GM12878 (cell line): ENCODE data around the gene TNFSF15. TPM values are rescaled to one million over a fixed set of nuclear protein-coding genes. Genes with fewer than 3 reads are reported as not detected.

Source experiments
- ATAC-seq: fragments of 200-7000 bp; cut with Tn5 transposase; 3 replicates; pipeline ENCODE4 v1.9.1; 2020; ENCODE audit warnings: mild to moderate bottlenecking, moderate library complexity
- BruUV-seq: library from RNA; stranded (reverse); fragments of 400-500 nt; replicated peaks from 2 replicates; lab custom pipeline; 2021; lab: Mats Ljungman, UMichigan
- CTCF ChIA-PET: fragments of 300-600 bp; sonication (Branson Sonifier 250); formaldehyde crosslinking; extraction: SDS; loops from one replicate; lab custom pipeline; 2021; ENCODE audit warnings: inconsistent platforms; lab: Yijun Ruan, JAX
- POLR2A ChIA-PET: fragments of 350-600 bp; formaldehyde crosslinking; extraction: SDS; loops from one replicate; lab custom pipeline; 2021; ENCODE audit warnings: inconsistent platforms; lab: Charles Lee
- RAD21 ChIA-PET: fragments of 300-600 bp; sonication (Branson Sonifier 250); formaldehyde crosslinking; loops from one replicate; lab custom pipeline; 2023; ENCODE audit warnings: antibody characterized with exemption; ENCODE audit not compliant: unreplicated experiment; lab: Charles Lee
- SMC1A ChIA-PET: fragments of 300-600 bp; sonication (Branson Sonifier 250); formaldehyde crosslinking; loops from one replicate; lab custom pipeline; 2023; ENCODE audit not compliant: unreplicated experiment, uncharacterized antibody; lab: Charles Lee
- DNase-seq: peaks from one replicate; pipeline ENCODE4 v3.0.0-alpha.2; 2011; ENCODE audit warnings: low read depth, low spot score
- FAIRE-seq: peaks from 3 replicates; lab custom pipeline; 2011; peaks lifted over from hg19 to GRCh38; lab: Jason Lieb, UNC
- H2AFZ ChIP-seq: 2 replicates; pipeline ENCODE4 v1.6.0; 2011; ENCODE audit warnings: low read depth, low read length, control low read depth; ENCODE audit not compliant: control insufficient read depth
- H3K27ac ChIP-seq: 2 replicates; pipeline ENCODE4 v1.5.1; 2011; ENCODE audit warnings: control low read depth; ENCODE audit not compliant: control insufficient read depth, insufficient read depth
- H3K27me3 ChIP-seq, 2 experiments: replicated peaks in 1 of 2; 2 replicates each; pipeline versions ENCODE4 v1.6.0 to v1.6.1; 2011; ENCODE audit warnings: low read length in 1 of 2; ENCODE audit not compliant: control insufficient read depth in 2 of 2, insufficient read depth in 2 of 2
- H3K36me3 ChIP-seq, 2 experiments: 2 replicates each; pipeline ENCODE4 v1.5.1; 2011; ENCODE audit warnings: low read length in 1 of 2; ENCODE audit not compliant: control insufficient read depth in 2 of 2, insufficient read depth in 2 of 2
- H3K4me1 ChIP-seq: 2 replicates; pipeline ENCODE4 v1.6.1; 2011; ENCODE audit warnings: mild to moderate bottlenecking, low read length, moderate library complexity, mixed read lengths; ENCODE audit not compliant: control insufficient read depth, insufficient read depth
- H3K4me2 ChIP-seq: 2 replicates; pipeline ENCODE4 v1.6.0; 2011; ENCODE audit warnings: control low read depth; ENCODE audit not compliant: control insufficient read depth, insufficient read depth
- H3K4me3 ChIP-seq: fragments of 200-600 bp; sonication (generic); 2 replicates; pipeline ENCODE4 v1.5.1; 2016
- H3K79me2 ChIP-seq: 2 replicates; pipeline ENCODE4 v1.6.0; 2011; ENCODE audit warnings: low read length; ENCODE audit not compliant: control insufficient read depth, insufficient read depth
- H3K9ac ChIP-seq: 2 replicates; pipeline ENCODE4 v1.8.0; 2011; ENCODE audit warnings: low read length, control low read depth, mixed read lengths; ENCODE audit not compliant: control insufficient read depth, insufficient read depth
- H3K9me3 ChIP-seq: replicated peaks from 3 replicates; pipeline ENCODE4 v1.5.1; 2011; ENCODE audit warnings: mild to moderate bottlenecking, low read length; ENCODE audit not compliant: control insufficient read depth, insufficient read depth
- H4K20me1 ChIP-seq: 2 replicates; pipeline ENCODE4 v1.6.0; 2011; ENCODE audit not compliant: control insufficient read depth, insufficient read depth
- CBFB ChIP-seq: IDR thresholded peaks from 2 replicates; pipeline ENCODE4 v1.6.1; 2016; ENCODE audit warnings: antibody characterized with exemption, low read depth
- CEBPB ChIP-seq, 2 experiments: fragments of 150-350 bp in 1 of 2; IDR thresholded peaks; 2 replicates each; pipeline ENCODE4 v1.6.1; 2012 to 2014; ENCODE audit warnings: low read depth in 2 of 2, low read length in 2 of 2, borderline replicate concordance in 1 of 2, inconsistent platforms in 1 of 2
- CHD2 ChIP-seq: IDR thresholded peaks from 2 replicates; pipeline ENCODE4 v1.6.1; 2011; ENCODE audit warnings: low read depth, low read length, improper control_type of control experiment, borderline replicate concordance
- EP300 ChIP-seq, 2 experiments: fragments of 150-350 bp in 1 of 2; IDR thresholded peaks; 2 replicates each; pipeline ENCODE4 v1.6.1; 2011 to 2012; ENCODE audit warnings: low read depth in 2 of 2, low read length in 2 of 2, borderline replicate concordance in 1 of 2, improper control_type of control experiment in 1 of 2, inconsistent platforms in 1 of 2; ENCODE audit not compliant: control insufficient read depth in 1 of 2
- FOS ChIP-seq: IDR thresholded peaks from 3 replicates; pipeline ENCODE4 v1.6.1; 2011; ENCODE audit warnings: borderline replicate concordance; ENCODE audit not compliant: insufficient read length; ENCODE audit errors: extremely low read depth
- GABPA ChIP-seq: IDR thresholded peaks from 2 replicates; pipeline ENCODE4 v1.6.1; 2014; ENCODE audit warnings: antibody characterized with exemption, low read depth, mild to moderate bottlenecking, inconsistent platforms
- IRF4 ChIP-seq: IDR thresholded peaks from 2 replicates; pipeline ENCODE4 v1.6.1; 2011; ENCODE audit warnings: low read depth, low read length
- JUNB ChIP-seq: IDR thresholded peaks from 2 replicates; pipeline ENCODE4 v1.6.1; 2016; ENCODE audit warnings: antibody characterized with exemption, mild to moderate bottlenecking
- LARP7 ChIP-seq: fragments of 450-650 bp; IDR thresholded peaks from 2 replicates; pipeline ENCODE4 v1.6.1; 2017; ENCODE audit warnings: mild to moderate bottlenecking
- MTA2 ChIP-seq: fragments of 450-650 bp; IDR thresholded peaks from 2 replicates; pipeline ENCODE4 v1.6.1; 2016; ENCODE audit warnings: low read depth, mild to moderate bottlenecking, moderate library complexity
- NR2F1 ChIP-seq: fragments of 450-650 bp; conservative IDR thresholded peaks from 2 replicates; pipeline ENCODE4 v1.6.1; 2017; ENCODE audit warnings: mild to moderate bottlenecking
- NRF1 ChIP-seq: conservative IDR thresholded peaks from 2 replicates; pipeline ENCODE4 v1.6.1; 2011; ENCODE audit warnings: mild to moderate bottlenecking, low read depth, low read length, improper control_type of control experiment
- PAX5 ChIP-seq: IDR thresholded peaks from 2 replicates; pipeline ENCODE4 v1.6.1; 2011; ENCODE audit warnings: low read depth, low read length, borderline replicate concordance
- RB1 ChIP-seq: fragments of 450-650 bp; formaldehyde crosslinking; IDR thresholded peaks from 2 replicates; pipeline ENCODE4 v1.6.1; 2017; ENCODE audit warnings: mild to moderate bottlenecking, borderline replicate concordance
- RBBP5 ChIP-seq: fragments of 200-600 bp; sonication (generic); conservative IDR thresholded peaks from 2 replicates; pipeline ENCODE4 v1.6.1; 2016
- STAT1 ChIP-seq: fragments of 450-650 bp; conservative IDR thresholded peaks from 2 replicates; pipeline ENCODE4 v1.6.1; 2014; ENCODE audit warnings: antibody characterized with exemption, mild to moderate bottlenecking
- TCF3 ChIP-seq: IDR thresholded peaks from 2 replicates; pipeline ENCODE4 v1.6.1; 2012; ENCODE audit warnings: low read depth, mild to moderate bottlenecking, low read length, borderline replicate concordance; ENCODE audit not compliant: insufficient read depth
- YBX1 ChIP-seq: fragments of 450-650 bp; IDR thresholded peaks from 2 replicates; pipeline ENCODE4 v1.6.1; 2016; ENCODE audit warnings: antibody characterized with exemption
- ZNF384 ChIP-seq: IDR thresholded peaks from 2 replicates; pipeline ENCODE4 v1.6.1; 2012; ENCODE audit warnings: low read depth, mild to moderate bottlenecking, low read length, improper control_type of control experiment, borderline replicate concordance
- ZNF622 ChIP-seq: fragments of 450-650 bp; IDR thresholded peaks from 2 replicates; pipeline ENCODE4 v1.6.1; 2017; ENCODE audit warnings: mild to moderate bottlenecking, inconsistent platforms
- ZSCAN29 ChIP-seq: fragments of 450-650 bp; IDR thresholded peaks from 2 replicates; pipeline ENCODE4 v1.6.1; 2017; ENCODE audit warnings: mild to moderate bottlenecking, moderate library complexity
- ZZZ3 ChIP-seq: IDR thresholded peaks from 2 replicates; pipeline ENCODE4 v1.6.1; 2011; ENCODE audit warnings: low read depth; ENCODE audit not compliant: control insufficient read depth, insufficient read length
- in situ Hi-C: fragments of 300-500 bp; cut with MboI; formaldehyde crosslinking; loops from 9 replicates; pipeline ENCODE4 v1.14.3; 2018; ENCODE audit warnings: mixed read lengths
- intact Hi-C: fragments of 100-400 bp; cut with micrococcal nuclease; formaldehyde crosslinking; loops from one replicate; pipeline ENCODE4 v1.14.2; 2022; ENCODE audit not compliant: unreplicated experiment
- polyA plus RNA-seq, 11 experiments: library from polyadenylated mRNA; depleted of rRNA in 4 of 11; unstranded in 6 of 11; stranded (reverse) in 5 of 11; fragments of >200 nt; fragmentation: Nextera tagmentation in 4 of 11; fragmentation: Illumina TruSeq in 1 of 11; extraction: Ambion mirVana in 4 of 11; extraction: Trizol in 1 of 11; gene quantifications; 1 replicate in 1 of 11; 2 replicates in 10 of 11; pipeline versions ENCODE4 v1.2.1 to v1.2.3, GENCODE V29; 2011 to 2016; ENCODE audit warnings: inconsistent platforms in 2 of 11, missing spikeins in 2 of 11, low read depth in 1 of 11
- total RNA-seq, 4 experiments: library from RNA; depleted of rRNA in 3 of 4; stranded (reverse); fragments of >200 nt in 3 of 4; fragmentation: Illumina TruSeq in 1 of 4; extraction: Trizol in 1 of 4; gene quantifications; 2 replicates each; pipeline versions ENCODE4 v1.2.1 to v1.2.3, GENCODE V29; 2013 to 2021
- TF ChIP-seq, protein P1 (sequence below): IDR thresholded peaks from 2 replicates; pipeline ENCODE4 v1.6.1; 2011; ENCODE audit warnings: low read depth, low read length, improper control_type of control experiment, borderline replicate concordance
- TF ChIP-seq, protein P2 (sequence below): fragments of 450-650 bp; formaldehyde crosslinking; IDR thresholded peaks from 2 replicates; pipeline ENCODE4 v1.5.0; 2022; ENCODE audit warnings: mild to moderate bottlenecking, missing genetic modification characterization

Gene TNFSF15
- total and polyA plus RNA-seq, 10 of the 15 experiments (the other 5 are each of a cell fraction or from before 2014, with no cell fraction given), result 0.03 TPM; not detected in 9

DNA sequence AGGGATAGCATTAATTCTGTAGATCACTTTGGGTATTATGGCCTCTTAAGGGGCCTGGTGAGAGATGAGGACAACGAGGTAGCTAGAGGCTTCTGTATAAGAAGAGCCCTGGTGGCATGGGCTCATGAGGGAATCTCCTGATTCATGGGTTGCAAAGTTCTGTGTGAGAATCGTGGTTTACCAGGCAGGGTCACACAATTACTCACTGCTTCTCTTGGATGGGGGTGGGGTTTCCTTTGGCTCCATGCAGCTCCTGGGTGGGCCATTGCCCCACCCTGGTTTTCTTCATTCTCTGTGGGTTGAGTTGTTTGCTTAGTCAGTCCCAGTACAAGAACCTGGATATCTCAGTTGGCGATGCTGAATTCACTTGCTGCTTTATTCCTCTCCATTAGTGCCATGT, 30.9 kb upstream of the TNFSF15 start (continued):
- TF ChIP-seq IRF4 (no peak), CEBPB (IDR thresholded peaks at IDR 0.05; ENCODE audit: borderline replicate concordance in 1 of 2, low read depth in 2 of 2, low read length in 2 of 2) (no peak), CHD2 (no peak), ZZZ3 (no peak), STAT1 (no peak), RBBP5 (no peak), GABPA (no peak), ZNF622 (no peak)
- TF ChIP-seq, protein P1, sequence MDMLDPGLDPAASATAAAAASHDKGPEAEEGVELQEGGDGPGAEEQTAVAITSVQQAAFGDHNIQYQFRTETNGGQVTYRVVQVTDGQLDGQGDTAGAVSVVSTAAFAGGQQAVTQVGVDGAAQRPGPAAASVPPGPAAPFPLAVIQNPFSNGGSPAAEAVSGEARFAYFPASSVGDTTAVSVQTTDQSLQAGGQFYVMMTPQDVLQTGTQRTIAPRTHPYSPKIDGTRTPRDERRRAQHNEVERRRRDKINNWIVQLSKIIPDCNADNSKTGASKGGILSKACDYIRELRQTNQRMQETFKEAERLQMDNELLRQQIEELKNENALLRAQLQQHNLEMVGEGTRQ, result no peak
- TF ChIP-seq, protein P2, sequence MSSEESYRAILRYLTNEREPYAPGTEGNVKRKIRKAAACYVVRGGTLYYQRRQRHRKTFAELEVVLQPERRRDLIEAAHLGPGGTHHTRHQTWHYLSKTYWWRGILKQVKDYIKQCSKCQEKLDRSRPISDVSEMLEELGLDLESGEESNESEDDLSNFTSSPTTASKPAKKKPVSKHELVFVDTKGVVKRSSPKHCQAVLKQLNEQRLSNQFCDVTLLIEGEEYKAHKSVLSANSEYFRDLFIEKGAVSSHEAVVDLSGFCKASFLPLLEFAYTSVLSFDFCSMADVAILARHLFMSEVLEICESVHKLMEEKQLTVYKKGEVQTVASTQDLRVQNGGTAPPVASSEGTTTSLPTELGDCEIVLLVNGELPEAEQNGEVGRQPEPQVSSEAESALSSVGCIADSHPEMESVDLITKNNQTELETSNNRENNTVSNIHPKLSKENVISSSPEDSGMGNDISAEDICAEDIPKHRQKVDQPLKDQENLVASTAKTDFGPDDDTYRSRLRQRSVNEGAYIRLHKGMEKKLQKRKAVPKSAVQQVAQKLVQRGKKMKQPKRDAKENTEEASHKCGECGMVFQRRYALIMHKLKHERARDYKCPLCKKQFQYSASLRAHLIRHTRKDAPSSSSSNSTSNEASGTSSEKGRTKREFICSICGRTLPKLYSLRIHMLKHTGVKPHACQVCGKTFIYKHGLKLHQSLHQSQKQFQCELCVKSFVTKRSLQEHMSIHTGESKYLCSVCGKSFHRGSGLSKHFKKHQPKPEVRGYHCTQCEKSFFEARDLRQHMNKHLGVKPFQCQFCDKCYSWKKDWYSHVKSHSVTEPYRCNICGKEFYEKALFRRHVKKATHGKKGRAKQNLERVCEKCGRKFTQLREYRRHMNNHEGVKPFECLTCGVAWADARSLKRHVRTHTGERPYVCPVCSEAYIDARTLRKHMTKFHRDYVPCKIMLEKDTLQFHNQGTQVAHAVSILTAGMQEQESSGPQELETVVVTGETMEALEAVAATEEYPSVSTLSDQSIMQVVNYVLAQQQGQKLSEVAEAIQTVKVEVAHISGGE (CRISPR knock-in tag), result no peak

DNA sequence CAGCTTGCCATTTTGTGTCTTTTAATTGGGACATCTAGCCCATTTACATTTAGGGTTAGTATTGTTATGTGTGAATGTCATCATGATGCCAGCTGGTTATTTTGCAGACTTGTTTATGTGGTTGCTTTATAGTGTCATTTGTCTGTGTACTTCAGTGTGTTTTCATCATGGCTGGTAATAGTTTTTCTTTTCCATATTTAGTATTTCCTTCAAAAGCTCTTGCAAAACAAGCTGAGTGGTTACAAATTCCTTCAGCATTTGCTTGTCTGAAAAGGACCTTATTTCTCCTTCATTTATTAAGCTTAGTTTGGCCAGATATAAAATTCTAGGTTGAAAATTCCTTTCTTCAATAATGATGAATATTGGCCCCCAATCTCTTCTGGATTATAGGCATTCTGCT, 28.5 kb upstream of the TNFSF15 start:
- no peaks in the 10 kb centered on the region; a peak in 2 of 4 replicates for H3K27me3 ChIP-seq
- H3K27ac ChIP-seq, result no peak overlapping the region
- no peak for DNase-seq
- CTCF ChIA-PET, result interaction anchor here (0.6 to 1.1 kb wide), 2 partner anchors 23 to 179 kb away, joined by 3 read pairs; no protein-coding TSS in a partner anchor
- no peaks in the 10 kb centered on the region for H3K79me2 ChIP-seq
- RAD21 ChIA-PET, result no interaction called here
- BruUV-seq, result no TSS peak
- H4K20me1 ChIP-seq, result no peaks in the 10 kb centered on the region
- no peaks in the 10 kb centered on the region for H3K4me1 ChIP-seq
- SMC1A ChIA-PET, result no interaction called here
- no peak overlapping the region for H3K4me2 ChIP-seq
- in situ Hi-C loops, result no loop called here
- POLR2A ChIA-PET, result no interaction called here
- H3K9me3 ChIP-seq, result no peaks in the 10 kb centered on the region
- H2AFZ ChIP-seq, result no peak overlapping the region
- no peak overlapping the region for H3K4me3 ChIP-seq
- no peak for FAIRE-seq
- intact Hi-C loops, result no loop called here
- no peak overlapping the region for H3K9ac ChIP-seq
- H3K36me3 ChIP-seq, result no peaks in the 10 kb centered on the region
- ATAC-seq, result no peak
- no peak for TF ChIP-seq TCF3
- no peak for TF ChIP-seq JUNB
- TF ChIP-seq MTA2, result no peak
- no peak for TF ChIP-seq LARP7
- no peak for TF ChIP-seq ZSCAN29
- no peak for TF ChIP-seq EP300 (IDR thresholded peaks at IDR 0.05; ENCODE audit: borderline replicate concordance in 1 of 2, control insufficient read depth in 1 of 2, low read depth in 2 of 2, low read length in 2 of 2)
- TF ChIP-seq FOS, result no peak
- TF ChIP-seq NR2F1, result no peak
- no peak for TF ChIP-seq NRF1
- TF ChIP-seq YBX1, result no peak
- no peak for TF ChIP-seq PAX5
- no peak for TF ChIP-seq RB1
- no peak for TF ChIP-seq CBFB
- TF ChIP-seq ZNF384, result no peak
